DMS53 (cell line): ENCODE results near the gene RASSF5.

Source experiments
- DNase-seq: peaks from one replicate; lab custom pipeline; 2025; lab: John Stamatoyannopoulos, UW

Gene RASSF5

GRCh38 chr1:206516728-206516990 lies 9.3 kb downstream of the RASSF5 start:
- no peak for DNase-seq

- no peak for DNase-seq
Observed at GRCh38 chr1:206517784-206518183, 10.5 kb downstream of the RASSF5 start.

DNA sequence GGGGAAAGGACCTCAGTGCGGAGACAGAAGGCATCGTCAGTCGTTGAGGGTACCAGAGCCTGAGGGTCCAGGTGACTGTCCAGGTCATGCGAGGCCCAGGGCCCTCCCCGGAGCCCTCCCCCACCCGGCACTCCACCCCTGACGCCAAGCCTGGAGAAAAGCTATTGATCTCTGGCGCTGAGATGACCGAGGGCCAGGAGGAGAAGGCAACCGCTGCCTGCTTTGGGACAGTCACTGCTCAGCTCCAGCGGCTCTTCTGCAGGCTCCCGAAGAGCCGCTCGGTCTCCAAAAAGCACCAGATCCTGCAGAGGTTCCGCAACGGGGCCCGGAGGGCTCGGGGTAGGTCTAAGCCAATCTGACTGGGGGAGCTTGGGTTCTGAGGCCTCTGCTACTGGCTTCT lies 10.9 kb downstream of the RASSF5 start:
- no peak for DNase-seq

- DNase-seq: no peak
Observed at GRCh38 chr1:206518743-206519142, 11.4 kb downstream of the RASSF5 start.

- peak; percentile 99 for DNase-seq
Observed at GRCh38 chr1:206521127-206521526, 13.8 kb downstream of the RASSF5 start.

DNA sequence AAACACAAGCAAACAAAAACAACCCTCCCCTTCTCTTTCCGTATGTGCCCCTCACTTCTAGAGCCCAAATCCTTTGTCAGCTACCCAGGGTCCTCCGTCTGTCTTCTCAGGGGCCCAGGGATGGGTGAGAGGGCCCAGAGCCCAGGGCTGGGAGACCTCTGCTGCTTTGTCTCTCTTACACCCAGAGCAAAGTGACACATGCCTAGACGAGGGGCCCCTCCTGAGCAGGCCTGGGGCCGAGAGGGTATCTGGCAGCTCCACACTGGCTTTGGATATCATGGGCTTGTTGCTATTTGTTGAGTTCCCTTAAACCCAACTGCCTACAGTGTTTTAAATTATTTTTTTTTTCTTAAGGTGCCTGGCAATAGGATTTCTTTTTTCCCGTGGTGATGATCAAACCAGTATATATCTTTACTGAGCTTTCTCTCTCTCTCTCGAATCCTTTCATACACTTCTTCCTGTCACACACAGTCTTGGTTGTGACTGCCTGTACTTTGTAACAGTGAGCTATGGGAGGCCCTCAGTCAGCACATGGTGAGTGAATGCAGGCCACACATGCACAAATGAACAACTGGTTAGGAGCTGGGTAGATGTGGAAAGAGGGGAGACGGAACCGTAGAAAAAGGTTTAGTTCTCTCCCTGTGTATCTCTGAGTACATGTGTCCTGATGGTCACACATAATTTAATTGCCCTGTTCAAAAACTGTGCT lies 14.5 kb downstream of the RASSF5 start:
- peak; percentile 72 for DNase-seq

GRCh38 chr1:206524739-206525364 lies 17.5 kb downstream of the RASSF5 start:
- no peak for DNase-seq

GRCh38 chr1:206526064-206526911 lies 19.0 kb downstream of the RASSF5 start:
- DNase-seq: no peak

GRCh38 chr1:206529425-206529824 lies 22.1 kb downstream of the RASSF5 start:
- DNase-seq: no peak

DNA sequence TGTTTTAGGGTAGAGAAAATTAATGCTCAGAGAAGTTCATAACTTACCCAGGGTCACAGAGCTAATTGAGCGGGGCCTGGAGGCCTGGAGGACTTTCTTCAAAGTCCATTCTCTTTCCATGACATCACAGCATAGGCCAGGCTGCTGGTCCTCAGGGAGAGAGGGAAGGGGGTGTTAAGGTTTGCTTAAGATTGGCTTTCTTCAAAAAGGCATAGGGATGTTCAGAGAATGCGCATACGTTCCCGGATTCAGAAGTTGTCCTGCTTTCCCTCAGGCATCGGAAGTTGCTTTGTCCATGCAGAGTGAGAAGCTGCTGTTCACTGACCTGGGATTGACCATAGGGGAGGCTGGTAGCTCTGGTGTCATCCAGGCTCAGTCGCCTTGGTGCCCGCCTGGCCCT lies 25.0 kb downstream of the RASSF5 start:
- no peak for DNase-seq

DNA sequence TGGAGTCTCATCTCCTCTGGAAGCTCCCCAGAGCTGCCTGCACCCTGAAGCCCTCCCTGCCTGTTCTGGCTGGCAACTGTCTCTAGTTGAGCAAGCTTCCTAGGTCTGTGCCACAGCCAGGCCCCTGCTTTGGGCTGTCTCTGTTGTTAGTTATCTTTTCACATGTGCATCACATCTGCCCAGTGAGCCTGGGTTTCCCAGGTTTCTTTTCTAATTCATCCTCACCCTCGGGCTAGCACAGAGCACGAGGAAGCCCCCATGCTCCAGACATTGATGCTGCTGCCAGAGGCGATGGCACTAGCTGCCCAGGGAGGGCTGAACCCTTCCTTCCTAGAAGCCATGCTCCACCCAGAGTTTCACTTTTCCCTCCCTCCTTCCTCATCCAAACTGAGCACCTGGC lies 27.2 kb downstream of the RASSF5 start:
- DNase-seq: no peak

DNA sequence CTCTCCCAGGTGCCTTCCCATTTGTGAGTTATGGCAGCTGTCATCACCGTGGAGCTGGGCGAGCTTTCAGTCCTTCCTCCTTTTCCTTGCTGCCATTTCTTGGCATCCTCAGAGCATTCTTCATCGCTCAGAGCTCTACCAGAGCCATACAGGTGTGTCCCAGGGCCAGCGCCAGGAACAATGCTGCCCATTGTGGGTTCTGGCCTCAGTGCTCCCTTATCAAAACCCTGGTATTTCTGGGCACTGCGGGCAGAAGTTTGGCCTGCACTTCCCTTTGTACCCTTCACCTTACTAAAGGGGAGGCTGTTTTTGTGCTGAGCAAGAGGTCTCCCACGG lies 28.5 kb downstream of the RASSF5 start:
- no peak for DNase-seq

DNA sequence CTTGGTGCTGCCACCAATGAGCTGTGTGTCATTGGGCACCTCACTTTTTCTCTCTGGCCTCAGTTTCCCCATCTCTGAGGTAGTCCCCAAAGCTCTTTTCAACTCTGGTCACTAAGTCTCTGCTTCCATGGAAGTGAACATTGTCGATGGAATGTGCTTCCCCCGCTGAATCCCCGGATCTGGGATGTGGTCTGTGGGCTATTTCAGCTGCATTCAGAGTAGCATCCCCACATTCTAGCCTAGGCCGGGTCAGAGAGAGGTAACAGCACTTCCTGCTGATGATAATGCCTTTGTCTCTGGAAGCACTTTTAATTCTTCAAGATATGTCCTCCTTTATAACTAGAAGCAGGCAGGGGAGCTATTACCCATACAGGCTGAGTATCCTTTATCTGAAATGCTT lies 29.8 kb downstream of the RASSF5 start:
- DNase-seq: no peak

DNA sequence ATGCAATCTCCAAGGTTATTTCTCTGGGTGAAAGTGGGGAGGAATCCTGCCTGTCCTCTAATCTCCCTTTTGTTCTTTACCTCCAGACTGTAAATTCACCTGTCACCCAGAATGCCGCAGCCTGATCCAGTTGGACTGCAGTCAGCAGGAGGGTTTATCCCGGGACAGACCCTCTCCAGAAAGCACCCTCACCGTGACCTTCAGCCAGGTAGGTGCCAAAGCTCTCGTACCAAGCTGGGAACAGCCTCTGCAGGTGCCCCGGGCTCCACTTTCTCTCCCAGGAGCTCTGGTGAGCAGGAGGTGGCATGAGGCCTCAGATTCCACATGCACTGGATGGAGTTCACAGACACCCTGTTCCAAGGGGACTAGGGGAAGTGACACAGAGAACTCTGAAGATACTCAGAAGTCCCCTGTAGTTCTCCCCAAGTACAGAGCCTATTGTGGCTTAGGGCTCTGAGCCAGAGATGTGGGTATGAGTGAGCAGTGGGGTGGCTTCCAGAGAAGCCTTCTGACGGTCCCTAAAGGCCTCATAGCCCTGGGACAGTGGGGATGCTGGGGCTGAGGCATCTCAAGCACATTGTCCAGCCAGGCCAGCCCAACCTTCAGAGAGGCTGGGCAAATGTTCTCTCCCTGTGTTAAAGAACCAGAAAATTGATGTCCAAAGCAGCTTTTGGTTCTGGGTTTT lies 30.9 kb downstream of the RASSF5 start:
- DNase-seq: no peak

DNA sequence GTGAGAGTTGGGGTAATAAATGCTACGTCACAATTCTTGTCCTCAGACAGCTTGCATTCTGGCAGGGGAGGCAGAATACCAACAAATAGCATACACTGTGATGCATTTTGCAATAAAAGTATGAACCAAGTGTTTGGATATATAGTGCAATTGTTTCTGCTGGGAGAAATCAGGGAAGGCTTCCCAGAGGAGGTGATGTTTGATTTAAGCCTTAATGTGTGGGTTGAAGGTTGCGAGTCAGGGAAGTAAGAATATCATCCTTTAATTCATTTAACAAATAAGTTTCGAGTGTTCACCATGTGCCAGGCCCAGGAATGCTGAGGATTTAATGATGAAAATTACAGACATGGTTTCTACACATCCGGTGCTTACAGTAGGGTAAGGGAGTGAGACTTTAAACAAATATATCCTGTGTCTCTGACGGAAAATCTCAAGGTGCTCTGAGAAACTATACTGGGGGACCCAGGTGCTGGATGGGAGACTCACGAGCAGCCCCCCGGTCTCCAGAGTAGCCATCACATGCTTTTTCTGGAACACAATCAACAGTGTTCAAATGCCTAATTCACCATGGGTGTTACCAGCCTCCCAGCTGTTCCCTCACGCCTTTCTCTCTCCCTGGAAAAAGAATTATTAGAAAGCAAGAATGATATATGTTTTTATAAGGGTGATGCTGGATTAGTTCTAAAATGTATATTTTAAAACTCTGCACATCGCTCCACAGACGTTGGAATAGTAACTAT lies 31.7 kb downstream of the RASSF5 start:
- DNase-seq: no peak

GRCh38 chr1:206540044-206540780 lies 32.9 kb downstream of the RASSF5 start:
- no peak for DNase-seq

DNA sequence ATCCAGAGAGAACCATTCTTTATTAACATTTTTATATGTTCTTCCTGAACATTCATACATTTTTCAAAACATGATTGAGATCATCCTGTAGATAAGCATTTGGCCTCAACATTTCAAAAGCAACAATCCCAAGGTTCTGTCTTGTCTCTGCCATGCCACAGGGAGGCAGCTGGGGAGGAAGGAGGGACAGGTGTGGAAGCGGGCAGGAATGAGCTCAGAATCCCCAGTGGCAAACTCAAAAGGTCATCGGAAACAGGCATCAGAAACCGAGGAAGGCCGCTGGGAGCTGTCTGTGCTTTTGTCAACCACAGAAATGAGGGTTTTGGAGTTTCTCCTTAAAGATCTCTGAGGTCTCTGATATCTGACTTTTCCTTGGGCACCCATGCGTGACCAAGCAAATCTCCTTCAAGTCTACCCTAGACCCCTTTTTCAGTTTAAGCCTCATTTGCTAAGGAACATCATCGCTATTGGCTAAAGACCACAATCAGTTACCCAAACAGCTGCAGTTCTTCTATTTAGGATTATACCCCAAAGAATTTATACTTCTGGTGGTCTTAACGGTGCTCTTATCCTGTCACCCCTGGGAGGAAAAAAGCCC lies 34.0 kb downstream of the RASSF5 start:
- DNase-seq: no peak

DNA sequence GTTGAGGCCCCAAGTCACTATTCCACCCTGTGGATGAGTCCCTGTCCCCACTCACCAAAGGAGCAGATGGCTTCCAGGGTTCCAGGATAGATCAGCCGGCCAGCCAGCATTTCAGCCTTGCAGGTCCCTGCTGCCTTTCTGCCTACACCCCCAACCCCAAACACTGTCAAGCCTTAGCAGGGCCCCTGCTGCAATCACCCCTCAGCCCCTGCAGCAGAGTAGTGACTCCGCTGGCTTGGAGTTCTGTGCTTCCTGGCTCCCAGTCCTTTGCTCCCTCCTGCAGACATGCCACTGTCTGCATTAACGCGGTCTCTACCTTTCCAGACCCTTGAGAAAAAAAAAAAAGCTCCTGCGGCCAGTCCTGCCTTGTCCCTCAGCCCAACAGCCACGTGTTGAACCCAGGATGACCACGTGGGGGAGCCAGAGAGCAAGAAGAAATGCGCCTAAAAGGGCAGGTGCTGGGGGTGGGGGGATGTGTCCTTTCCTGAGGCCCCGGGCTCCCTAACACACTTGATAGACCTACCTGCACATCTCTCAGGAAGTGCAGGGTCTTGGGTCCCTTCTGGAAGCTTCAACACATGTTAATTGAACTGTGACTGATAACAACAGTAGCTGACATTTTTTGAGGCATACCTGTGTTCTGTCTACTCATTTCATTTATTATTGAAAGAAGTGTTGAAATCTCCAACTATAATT lies 37.4 kb downstream of the RASSF5 start:
- peak; percentile 91 for DNase-seq

DNA sequence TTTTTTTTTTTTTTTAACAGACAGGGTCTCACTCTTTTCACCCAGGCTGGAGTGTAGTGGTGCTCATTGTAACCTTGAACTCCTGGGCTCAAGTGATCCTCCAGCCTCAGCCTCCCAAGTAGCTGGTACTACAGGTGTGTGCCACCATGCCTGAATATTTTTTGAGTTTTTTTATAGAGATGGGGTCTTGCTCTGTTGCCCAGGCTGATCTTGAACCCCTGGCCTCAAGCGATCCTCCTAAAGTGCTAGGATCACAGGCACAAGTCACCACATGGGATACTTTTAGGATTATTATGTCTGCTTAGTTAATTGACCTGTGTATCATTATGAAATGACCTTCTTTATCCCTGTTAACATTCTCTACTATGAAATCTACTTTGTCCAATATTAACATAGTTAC lies 38.0 kb downstream of the RASSF5 start:
- no peak for DNase-seq

DNA sequence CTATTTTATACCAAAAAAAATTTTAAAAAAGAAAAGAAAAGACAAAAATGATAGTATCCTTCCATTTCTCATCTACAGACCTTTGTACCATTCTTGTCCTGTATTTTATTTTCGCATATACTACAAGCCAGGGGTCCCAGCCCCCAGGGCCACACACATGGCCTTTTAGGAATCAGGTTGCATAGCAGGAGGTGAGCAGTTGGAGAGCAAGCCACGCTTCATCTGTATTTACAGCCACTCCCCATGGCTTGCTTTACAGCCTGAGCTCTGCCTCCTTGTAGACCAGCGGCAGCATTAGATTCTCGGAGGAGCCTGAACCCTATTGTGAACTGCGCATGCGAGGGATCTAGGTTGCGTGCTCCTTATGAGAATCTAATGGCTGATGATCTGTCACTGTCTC lies 39.8 kb downstream of the RASSF5 start:
- DNase-seq: no peak
